Breast epithelium (tissue), 3 donors: Measurements from ENCODE around the gene BRCC3.

Experiments used
- CTCF ChIP-seq, 3 donors: fragments of 450-650 bp; IDR thresholded peaks; one replicate each; pipeline ENCODE4 v1.5.1; 2016 to 2017; ENCODE audit warnings: antibody characterized with exemption in 3 of 3, mild to moderate bottlenecking in 3 of 3, moderate library complexity in 3 of 3
- POLR2A ChIP-seq: fragments of 450-650 bp; IDR thresholded peaks from one replicate; pipeline ENCODE4 v1.6.1; 2016; ENCODE audit warnings: antibody characterized with exemption, mild to moderate bottlenecking, moderate library complexity

DNA sequence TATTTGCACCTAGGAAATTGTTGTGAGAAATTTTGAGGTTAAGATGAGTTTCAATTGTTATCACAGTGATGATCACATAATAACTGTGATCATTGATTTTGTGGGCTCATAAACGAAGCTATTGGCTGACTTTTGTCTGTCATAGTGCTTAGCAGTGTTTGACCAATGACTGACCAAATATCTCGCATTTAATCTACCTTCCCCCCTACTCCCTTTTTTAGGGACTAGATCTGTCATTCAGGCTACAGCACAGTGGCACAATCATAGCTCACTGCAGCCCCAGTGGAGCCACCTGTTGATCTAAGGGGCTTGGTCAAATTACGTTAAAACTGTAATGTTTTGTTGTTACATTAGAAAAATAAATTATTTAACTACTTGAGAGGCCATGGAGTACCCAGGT is 43.2 kb upstream of the BRCC3 start:
- TF ChIP-seq POLR2A, result no peak
- no peak for TF ChIP-seq CTCF (IDR thresholded peaks at IDR 0.05)
